Keratinocyte (primary cell): Measurements from ENCODE around the gene UNC13A. TPM values are rescaled to one million over a fixed set of nuclear protein-coding genes. Genes with fewer than 3 reads are reported as not detected.

Source experiments
- DNase-seq: peaks from one replicate; pipeline ENCODE4 v3.0.0-alpha.2; 2011; ENCODE audit warnings: low read depth, missing footprints, low spot score
- FAIRE-seq: peaks from 2 replicates; lab custom pipeline; 2011; peaks lifted over from hg19 to GRCh38; lab: Jason Lieb, UNC
- H2AFZ ChIP-seq: 2 replicates; pipeline ENCODE4 v1.6.0; 2012; ENCODE audit warnings: low read length, control low read depth, inconsistent platforms; ENCODE audit not compliant: control insufficient read depth
- H3K27ac ChIP-seq: 2 replicates; pipeline ENCODE4 v1.5.1; 2011; ENCODE audit warnings: low read length; ENCODE audit not compliant: control insufficient read depth, insufficient read depth
- H3K27me3 ChIP-seq: 3 replicates; pipeline ENCODE4 v1.6.0; 2011; ENCODE audit warnings: low read length; ENCODE audit not compliant: control insufficient read depth, insufficient read depth; ENCODE audit errors: extremely low read depth
- H3K36me3 ChIP-seq, 2 experiments: 2 replicates in 1 of 2; 3 replicates in 1 of 2; pipeline ENCODE4 v1.5.1; 2011; ENCODE audit warnings: low read length in 2 of 2, mild to moderate bottlenecking in 1 of 2; ENCODE audit not compliant: control insufficient read depth in 2 of 2, insufficient read depth in 2 of 2; ENCODE audit errors: extremely low read depth in 1 of 2
- H3K4me1 ChIP-seq: 3 replicates; pipeline ENCODE4 v1.5.1; 2011; ENCODE audit warnings: low read length; ENCODE audit not compliant: control insufficient read depth, insufficient read depth; ENCODE audit errors: extremely low read depth
- H3K4me2 ChIP-seq: 3 replicates; pipeline ENCODE4 v1.6.0; 2011; ENCODE audit warnings: low read depth, low read length; ENCODE audit not compliant: control insufficient read depth, insufficient read depth; ENCODE audit errors: extremely low read depth
- H3K4me3 ChIP-seq, 3 experiments: fragments of 200-600 bp in 1 of 3; sonication (generic) in 1 of 3; 2 replicates in 2 of 3; 3 replicates in 1 of 3; pipeline ENCODE4 v1.5.1; 2011 to 2016; ENCODE audit warnings: low read length in 3 of 3, mild to moderate bottlenecking in 3 of 3, control low read depth in 2 of 3, inconsistent platforms in 1 of 3, low read depth in 1 of 3, mixed read lengths in 1 of 3, mixed run types in 1 of 3, moderate library complexity in 1 of 3; ENCODE audit not compliant: control insufficient read depth in 2 of 3, insufficient read depth in 2 of 3; ENCODE audit errors: extremely low read depth in 1 of 3
- H3K79me2 ChIP-seq: 2 replicates; pipeline ENCODE4 v1.6.0; 2012; ENCODE audit warnings: low read length; ENCODE audit not compliant: control insufficient read depth, insufficient read depth
- H3K9ac ChIP-seq: 3 replicates; pipeline ENCODE4 v1.6.0; 2011; ENCODE audit warnings: low read length; ENCODE audit not compliant: control insufficient read depth, insufficient read depth; ENCODE audit errors: extremely low read depth
- H3K9me1 ChIP-seq: 3 replicates; pipeline ENCODE4 v1.6.0; 2011; ENCODE audit warnings: low read length; ENCODE audit not compliant: control insufficient read depth, insufficient read depth; ENCODE audit errors: extremely low read depth
- H3K9me3 ChIP-seq: 2 replicates; pipeline ENCODE4 v1.5.1; 2012; ENCODE audit warnings: low read depth, low read length; ENCODE audit not compliant: control insufficient read depth
- H4K20me1 ChIP-seq: 3 replicates; pipeline ENCODE4 v1.6.0; 2011; ENCODE audit warnings: low read length; ENCODE audit not compliant: control insufficient read depth, insufficient read depth; ENCODE audit errors: extremely low read depth
- EZH2 ChIP-seq: IDR thresholded peaks from one replicate; pipeline ENCODE4 v1.6.1; 2012; ENCODE audit warnings: inconsistent platforms, mild to moderate bottlenecking, low read length, moderate library complexity
- dilution Hi-C: fragments of 300-500 bp; cut with MboI; formaldehyde crosslinking; loops from one replicate; pipeline ENCODE4 v1.7.0; 2020; ENCODE audit warnings: low sequenced_read_pairs; ENCODE audit not compliant: extremely low pct_ligation_motif_present
- polyA plus RNA-seq, 5 experiments: library from polyadenylated mRNA; depleted of rRNA in 3 of 5; stranded (reverse) in 3 of 5; stranded (forward) in 1 of 5; unstranded in 1 of 5; fragments of >200 nt; gene quantifications; 1 replicate in 1 of 5; 2 replicates in 3 of 5; 3 replicates in 1 of 5; pipeline versions ENCODE4 v1.2.1 to v1.2.3, GENCODE V29; 2011 to 2012; ENCODE audit warnings: missing spikeins in 2 of 5, low read depth in 1 of 5, low replicate concordance in 1 of 5
- TF ChIP-seq, protein P1 (sequence below), 3 experiments: IDR thresholded peaks in 1 of 3; conservative IDR thresholded peaks in 1 of 3; optimal IDR thresholded peaks in 1 of 3; 2 replicates in 2 of 3; 3 replicates in 1 of 3; pipeline versions ENCODE3 to v1.5.1; 2011; ENCODE audit warnings: low read length in 3 of 3, mild to moderate bottlenecking in 3 of 3, moderate library complexity in 2 of 3, control low read depth in 1 of 3, inconsistent platforms in 1 of 3; ENCODE audit not compliant: insufficient read depth in 2 of 3; ENCODE audit errors: extremely low read depth in 1 of 3

UNC13A gene
- polyA plus RNA-seq, 1 donor (not counting 4 experiments of a cell fraction or from before 2014, with no cell fraction given), result under 0.01 TPM

DNA sequence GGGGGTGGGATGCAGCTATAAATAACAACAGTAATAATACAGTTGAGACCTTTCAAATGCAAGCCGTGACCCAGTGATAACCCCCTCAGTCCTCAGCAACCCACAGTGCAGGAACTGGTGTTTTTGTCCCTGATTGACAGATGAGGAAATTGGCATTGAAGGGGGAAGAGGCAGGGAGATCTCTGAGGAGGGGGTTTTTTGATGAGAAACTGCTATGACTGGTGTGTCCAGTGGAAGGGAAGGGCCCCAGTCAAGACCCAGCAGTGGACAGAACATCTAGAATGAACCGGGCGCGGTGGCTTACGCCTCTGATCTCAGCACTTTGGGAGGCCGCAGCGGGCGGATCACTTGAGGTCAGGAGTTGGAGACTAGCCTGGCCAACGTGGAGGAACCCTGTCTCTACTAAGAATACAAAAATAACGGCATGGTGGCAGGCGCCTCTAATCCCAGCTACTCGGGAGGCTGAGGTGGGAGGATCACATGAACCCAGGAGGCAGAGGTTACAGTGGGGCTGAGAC is 33.0 kb upstream of the UNC13A start:
- no peak overlapping the region for H3K4me3 ChIP-seq
- H3K79me2 ChIP-seq, result peaks cover 7% of the 10 kb centered on the region
- H3K9ac ChIP-seq, result no peak overlapping the region
- H3K36me3 ChIP-seq, result peaks cover 3 to 18% of the 10 kb centered on the region in 2 experiments
- no peaks in the 10 kb centered on the region for H3K9me3 ChIP-seq
- dilution Hi-C loops, result no loop called here
- no peaks in the 10 kb centered on the region for H3K27me3 ChIP-seq
- H3K4me1 ChIP-seq, result peaks cover 22% of the 10 kb centered on the region
- H3K27ac ChIP-seq, result no peak overlapping the region
- H4K20me1 ChIP-seq, result peaks cover 20% of the 10 kb centered on the region
- no peak for TF ChIP-seq EZH2
- TF ChIP-seq, protein P1, sequence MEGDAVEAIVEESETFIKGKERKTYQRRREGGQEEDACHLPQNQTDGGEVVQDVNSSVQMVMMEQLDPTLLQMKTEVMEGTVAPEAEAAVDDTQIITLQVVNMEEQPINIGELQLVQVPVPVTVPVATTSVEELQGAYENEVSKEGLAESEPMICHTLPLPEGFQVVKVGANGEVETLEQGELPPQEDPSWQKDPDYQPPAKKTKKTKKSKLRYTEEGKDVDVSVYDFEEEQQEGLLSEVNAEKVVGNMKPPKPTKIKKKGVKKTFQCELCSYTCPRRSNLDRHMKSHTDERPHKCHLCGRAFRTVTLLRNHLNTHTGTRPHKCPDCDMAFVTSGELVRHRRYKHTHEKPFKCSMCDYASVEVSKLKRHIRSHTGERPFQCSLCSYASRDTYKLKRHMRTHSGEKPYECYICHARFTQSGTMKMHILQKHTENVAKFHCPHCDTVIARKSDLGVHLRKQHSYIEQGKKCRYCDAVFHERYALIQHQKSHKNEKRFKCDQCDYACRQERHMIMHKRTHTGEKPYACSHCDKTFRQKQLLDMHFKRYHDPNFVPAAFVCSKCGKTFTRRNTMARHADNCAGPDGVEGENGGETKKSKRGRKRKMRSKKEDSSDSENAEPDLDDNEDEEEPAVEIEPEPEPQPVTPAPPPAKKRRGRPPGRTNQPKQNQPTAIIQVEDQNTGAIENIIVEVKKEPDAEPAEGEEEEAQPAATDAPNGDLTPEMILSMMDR (optimal IDR thresholded peaks at IDR 0.05 in 1 of 3, IDR thresholded peaks at IDR 0.05 in 1 of 3, conservative IDR thresholded peaks at IDR 0.05 in 1 of 3; ENCODE audit: extremely low read depth in 1 of 3, insufficient read depth in 2 of 3, low read length in 3 of 3), result no peak
- no peak overlapping the region for H3K4me2 ChIP-seq
- no peak overlapping the region for H2AFZ ChIP-seq
- DNase-seq (no peak), FAIRE-seq (no peak)
- H3K9me1 ChIP-seq, result peaks cover 5% of the 10 kb centered on the region

DNA sequence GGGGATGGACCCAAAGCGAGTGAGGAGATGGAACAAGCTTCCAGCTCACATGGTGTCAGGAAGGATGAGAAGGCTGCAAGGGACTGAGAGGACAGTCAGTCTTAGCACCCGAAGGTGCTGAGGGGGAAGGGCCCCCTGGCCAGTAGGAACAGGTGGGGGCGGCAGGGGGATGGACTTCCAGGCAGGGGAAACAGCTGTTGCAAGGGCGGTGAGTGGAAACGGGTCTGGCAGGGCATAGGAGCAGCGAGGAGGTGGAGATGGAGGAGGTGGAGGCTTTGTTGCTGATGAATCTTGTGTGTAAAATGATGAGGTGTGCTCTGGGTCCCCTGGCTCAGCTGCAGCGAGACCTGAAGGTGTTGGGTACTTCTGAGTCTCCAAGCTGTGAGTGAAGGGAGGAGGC is 32.3 kb upstream of the UNC13A start:
- H3K27me3 ChIP-seq, result no peaks in the 10 kb centered on the region
- no peak overlapping the region for H3K27ac ChIP-seq
- peaks cover 5% of the 10 kb centered on the region for H3K9me1 ChIP-seq
- TF ChIP-seq, protein P1 (optimal IDR thresholded peaks at IDR 0.05 in 1 of 3, IDR thresholded peaks at IDR 0.05 in 1 of 3, conservative IDR thresholded peaks at IDR 0.05 in 1 of 3; ENCODE audit: extremely low read depth in 1 of 3, insufficient read depth in 2 of 3, low read length in 3 of 3), result no peak
- no peak for TF ChIP-seq EZH2
- DNase-seq (no peak), FAIRE-seq (no peak)
- H3K9me3 ChIP-seq, result no peaks in the 10 kb centered on the region
- dilution Hi-C loops, result no loop called here
- peaks cover 20% of the 10 kb centered on the region for H4K20me1 ChIP-seq
- peak overlapping the region; percentile 78 for H3K4me2 ChIP-seq
- peak overlapping the region; percentile 75 to 90 (median 78) for H3K4me3 ChIP-seq
- peaks cover 22% of the 10 kb centered on the region for H3K4me1 ChIP-seq
- H2AFZ ChIP-seq, result no peak overlapping the region
- H3K79me2 ChIP-seq, result peaks cover 7% of the 10 kb centered on the region
- peaks cover 3 to 18% of the 10 kb centered on the region in 2 experiments for H3K36me3 ChIP-seq
- peak overlapping the region; percentile 75 for H3K9ac ChIP-seq
